Muscle of leg (tissue), 11 donors: ENCODE data around the gene FERMT1. TPM values are rescaled to one million over a fixed set of nuclear protein-coding genes. Genes with fewer than 3 reads are reported as not detected.

ENCODE experiments used
- DNase-seq: peaks from one replicate; pipeline ENCODE4 v3.0.0; 2013
- H3K27ac ChIP-seq: one replicate; pipeline ENCODE4 v1.5.1; 2013; ENCODE audit warnings: mild to moderate bottlenecking, low read length, control low read depth
- H3K27me3 ChIP-seq: one replicate; pipeline ENCODE4 v1.6.1; 2013; ENCODE audit warnings: low read length; ENCODE audit not compliant: control insufficient read depth, insufficient read depth
- H3K36me3 ChIP-seq: one replicate; pipeline ENCODE4 v1.6.1; 2013; ENCODE audit warnings: low read length; ENCODE audit not compliant: control insufficient read depth, insufficient read depth
- H3K4me1 ChIP-seq: one replicate; pipeline ENCODE4 v1.6.1; 2013; ENCODE audit warnings: low read length; ENCODE audit not compliant: control insufficient read depth, insufficient read depth
- H3K4me3 ChIP-seq: one replicate; pipeline ENCODE4 v1.5.1; 2013; ENCODE audit warnings: low read length, control low read depth
- H3K9me3 ChIP-seq: replicated peaks from 2 replicates; pipeline ENCODE4 v1.6.1; 2013; ENCODE audit warnings: low read depth, low read length; ENCODE audit not compliant: control insufficient read depth
- WGBS: methylation state at CpG from one replicate; pipeline ENCODE4 v1.1.5; 2013; ENCODE audit warnings: missing lambda C conversion rate; ENCODE audit not compliant: insufficient coverage; 5-methylcytosine and 5-hydroxymethylcytosine counted together
- polyA plus RNA-seq, 8 donors: library from polyadenylated mRNA; unstranded; fragments of 120-200 nt; gene quantifications; one replicate each; pipeline versions ENCODE4 v1.2.1 to v1.2.3, GENCODE V29; 2013; ENCODE audit warnings: inconsistent platforms in 1 of 8, low replicate concordance in 1 of 8; ENCODE audit not compliant: insufficient read length in 8 of 8, insufficient read depth in 1 of 8
- total RNA-seq: library from RNA; stranded (reverse); fragments of 120-200 nt; gene quantifications from one replicate; pipeline ENCODE4 v1.2.4, GENCODE V29; 2013

Gene FERMT1
- total and polyA plus RNA-seq, 9 donors: 0.23 to 2.6 (median 0.42) TPM

- Histone ChIP-seq H3K36me3 (no peaks in the 10 kb centered on the region), H3K4me1 (no peaks in the 10 kb centered on the region), H3K27ac (no peak overlapping the region), H3K9me3 (peaks cover 6% of the 10 kb centered on the region), H3K27me3 (peaks cover 5% of the 10 kb centered on the region), H3K4me3 (no peak overlapping the region)
- no CpG with 5 or more reads among the region's 10 CpGs for WGBS
- DNase-seq: peak; percentile 64
Measured at GRCh38 chr20:6142348-6142993, 19.6 kb upstream of the FERMT1 start.

GRCh38 chr20:6140947-6141346 lies 18.1 kb upstream of the FERMT1 start:
- no peaks in the 10 kb centered on the region for H3K36me3 ChIP-seq
- H3K4me1 ChIP-seq: no peaks in the 10 kb centered on the region
- peaks cover 5% of the 10 kb centered on the region for H3K27me3 ChIP-seq
- H3K9me3 ChIP-seq: peaks cover 2% of the 10 kb centered on the region
- no peak overlapping the region for H3K4me3 ChIP-seq
- DNase-seq: no peak
- WGBS: 80% methylated on average over 1 of the region's 3 CpGs
- no peak overlapping the region for H3K27ac ChIP-seq

GRCh38 chr20:6135347-6135746 lies 12.5 kb upstream of the FERMT1 start:
- H3K9me3 ChIP-seq: no peaks in the 10 kb centered on the region
- no peak for DNase-seq
- WGBS: 40% methylated on average over 7 of the region's 8 CpGs
- H3K4me1 ChIP-seq: no peaks in the 10 kb centered on the region
- no peak overlapping the region for H3K4me3 ChIP-seq
- no peaks in the 10 kb centered on the region for H3K36me3 ChIP-seq
- H3K27me3 ChIP-seq: peaks cover 5% of the 10 kb centered on the region
- no peak overlapping the region for H3K27ac ChIP-seq

DNA sequence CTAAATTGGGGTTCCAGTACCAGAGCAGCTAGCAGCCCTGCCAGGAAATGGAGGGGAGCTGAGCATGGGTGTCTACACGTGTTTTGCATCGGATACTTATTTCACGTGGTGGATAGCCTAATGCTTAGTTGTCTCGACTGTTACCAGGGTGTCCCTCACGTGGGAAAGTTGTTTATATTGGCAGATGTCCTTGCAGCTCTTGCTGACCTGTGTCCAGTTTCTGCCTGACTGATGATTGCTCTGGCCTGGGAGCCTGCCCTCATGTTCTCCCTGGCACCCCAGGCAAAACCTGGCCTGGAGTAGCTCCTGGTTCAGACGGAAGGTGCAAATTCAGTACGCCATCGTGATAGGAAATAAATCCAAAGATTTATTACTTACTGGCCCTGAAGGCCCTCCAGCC lies 11.8 kb upstream of the FERMT1 start:
- H3K9me3 ChIP-seq: no peaks in the 10 kb centered on the region
- H3K27ac ChIP-seq: no peak overlapping the region
- 59% methylated on average over 5 of the region's 8 CpGs for WGBS

DNA sequence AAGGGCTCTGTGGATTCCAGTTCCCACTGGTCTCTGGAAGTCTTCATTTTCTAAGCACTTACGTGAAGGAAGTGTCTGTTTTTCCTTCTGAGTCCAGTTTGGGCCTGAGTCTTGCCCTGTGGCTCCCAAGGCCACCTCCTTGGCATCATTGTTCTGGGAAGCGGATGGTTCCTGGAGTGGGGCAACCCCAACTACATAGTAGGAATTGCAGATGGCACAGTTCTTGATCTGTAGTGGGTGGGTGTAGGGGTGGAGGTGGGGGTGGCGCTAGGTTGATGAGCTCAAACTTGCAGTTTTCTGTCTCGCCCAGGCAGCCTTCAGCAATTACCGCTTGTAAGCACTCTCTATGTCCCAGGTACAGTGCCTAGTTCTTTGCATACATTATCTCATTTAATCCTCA lies 7.2 kb upstream of the FERMT1 start:
- no peak overlapping the region for H3K27ac ChIP-seq
- H3K4me3 ChIP-seq: no peak overlapping the region
- H3K9me3 ChIP-seq: no peaks in the 10 kb centered on the region
- H3K27me3 ChIP-seq: no peaks in the 10 kb centered on the region
- WGBS: 75% methylated on average over 1 of the region's 5 CpGs
- no peaks in the 10 kb centered on the region for H3K36me3 ChIP-seq
- no peak for DNase-seq
- no peaks in the 10 kb centered on the region for H3K4me1 ChIP-seq

More for the DNA sequence above, 11.8 kb upstream of the FERMT1 start:
- H3K4me1 ChIP-seq: no peaks in the 10 kb centered on the region
- DNase-seq: no peak
- peaks cover 5% of the 10 kb centered on the region for H3K27me3 ChIP-seq
- H3K4me3 ChIP-seq: no peak overlapping the region
- H3K36me3 ChIP-seq: no peaks in the 10 kb centered on the region

DNA sequence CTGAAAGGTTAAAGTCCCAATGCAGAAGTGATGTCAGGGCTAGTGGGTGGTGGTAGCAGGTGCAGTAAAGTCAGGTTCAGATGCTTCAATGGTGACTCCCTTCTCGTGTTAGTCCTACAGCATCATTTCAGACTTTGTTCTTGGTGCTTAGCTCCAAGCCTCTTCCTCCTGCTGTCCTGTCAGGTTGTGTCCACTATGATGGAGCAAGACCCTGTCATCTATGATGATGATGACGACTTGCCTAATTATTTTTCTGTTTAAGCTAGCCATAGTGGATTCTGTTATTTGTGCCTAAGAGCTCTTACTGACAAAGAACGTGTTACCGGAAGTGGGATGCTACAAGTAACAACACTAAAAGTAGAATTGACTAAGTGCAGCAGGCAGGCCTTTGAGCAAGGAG lies 5.0 kb upstream of the FERMT1 start:
- WGBS: 90% methylated on average over 2 of the region's 4 CpGs

GRCh38 chr20:6126846-6127245 lies 4.0 kb upstream of the FERMT1 start:
- H3K4me3 ChIP-seq: no peak overlapping the region
- peaks cover 18% of the 10 kb centered on the region for H3K27me3 ChIP-seq
- H3K27ac ChIP-seq: no peak overlapping the region
- WGBS: no CpG with 5 or more reads among the region's 2 CpGs
- no peak for DNase-seq
- H3K9me3 ChIP-seq: no peaks in the 10 kb centered on the region
- H3K36me3 ChIP-seq: no peaks in the 10 kb centered on the region
- peaks cover 14% of the 10 kb centered on the region for H3K4me1 ChIP-seq

More for the DNA sequence above, 5.0 kb upstream of the FERMT1 start:
- Histone ChIP-seq H3K4me1 (peaks cover 7% of the 10 kb centered on the region), H3K9me3 (no peaks in the 10 kb centered on the region), H3K27ac (no peak overlapping the region), H3K36me3 (no peaks in the 10 kb centered on the region), H3K27me3 (peaks cover 11% of the 10 kb centered on the region), H3K4me3 (no peak overlapping the region)
- no peak for DNase-seq

GRCh38 chr20:6123649-6124014 lies 802 bp upstream of the FERMT1 start:
- Histone ChIP-seq H3K4me3 (no peak overlapping the region), H3K27ac (no peak overlapping the region), H3K4me1 (peaks cover 14% of the 10 kb centered on the region), H3K9me3 (no peaks in the 10 kb centered on the region), H3K36me3 (no peaks in the 10 kb centered on the region), H3K27me3 (peaks cover 26% of the 10 kb centered on the region)
- WGBS: no CpG with 5 or more reads among the region's 4 CpGs
- DNase-seq: no peak

- Histone ChIP-seq H3K27ac (no peak overlapping the region), H3K36me3 (no peaks in the 10 kb centered on the region), H3K4me3 (peak overlapping the region; percentile 35), H3K9me3 (no peaks in the 10 kb centered on the region), H3K27me3 (peaks cover 26% of the 10 kb centered on the region), H3K4me1 (peaks cover 14% of the 10 kb centered on the region)
- DNase-seq: peak; percentile 33
- under 1% methylated on average over 26 of the region's 27 CpGs for WGBS
Measured at GRCh38 chr20:6122111-6122872, 538 bp downstream of the FERMT1 start.

GRCh38 chr20:6121504-6121903 lies 1.3 kb downstream of the FERMT1 start:
- H3K36me3 ChIP-seq: no peaks in the 10 kb centered on the region
- no CpG with 5 or more reads among the region's 2 CpGs for WGBS
- peaks cover 14% of the 10 kb centered on the region for H3K4me1 ChIP-seq
- H3K9me3 ChIP-seq: no peaks in the 10 kb centered on the region
- no peak overlapping the region for H3K4me3 ChIP-seq
- DNase-seq: no peak
- peaks cover 26% of the 10 kb centered on the region for H3K27me3 ChIP-seq
- no peak overlapping the region for H3K27ac ChIP-seq
